ENCODE results near the gene SOS2. TPM values are rescaled to one million over a fixed set of nuclear protein-coding genes. Genes with fewer than 3 reads are reported as not detected.

SOS2 gene
- total RNA-seq, 1 donor from 2014 or later = 32.0 TPM

DNA sequence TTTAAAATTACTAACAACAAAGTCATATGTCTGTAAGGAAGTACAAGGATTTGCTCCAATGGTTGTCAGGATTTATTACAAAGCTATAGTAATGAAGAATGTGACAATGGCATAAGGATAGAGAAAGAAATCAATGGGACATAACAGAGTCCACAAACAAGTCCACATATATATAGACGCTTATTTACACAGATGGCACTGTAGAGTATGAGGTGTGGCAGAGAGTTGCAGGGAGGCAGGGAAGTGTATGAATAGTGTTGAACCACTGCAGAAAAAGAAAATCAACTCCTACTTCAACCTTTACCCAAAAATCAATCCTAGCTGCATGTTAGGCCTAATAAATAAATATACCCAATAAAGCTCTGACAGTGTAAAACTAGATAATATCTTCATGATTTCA is 21.3 kb downstream of the SOS2 start:
- POLR2A ChIA-PET = no interaction called here
- H3K4me1 Mint-ChIP-seq = peaks cover 2% of the 10 kb centered on the region
- H3K4me3 Mint-ChIP-seq = no peak overlapping the region
- no peaks in the 10 kb centered on the region for H3K27me3 Mint-ChIP-seq
- peaks cover 4% of the 10 kb centered on the region for H3K36me3 Mint-ChIP-seq (ENCODE audit: low read depth)
- H3K9me3 Mint-ChIP-seq = no peaks in the 10 kb centered on the region
- DNase-seq (no peak), ATAC-seq (ENCODE audit: low read depth) (no peak)
- TF ChIP-seq, protein P1, sequence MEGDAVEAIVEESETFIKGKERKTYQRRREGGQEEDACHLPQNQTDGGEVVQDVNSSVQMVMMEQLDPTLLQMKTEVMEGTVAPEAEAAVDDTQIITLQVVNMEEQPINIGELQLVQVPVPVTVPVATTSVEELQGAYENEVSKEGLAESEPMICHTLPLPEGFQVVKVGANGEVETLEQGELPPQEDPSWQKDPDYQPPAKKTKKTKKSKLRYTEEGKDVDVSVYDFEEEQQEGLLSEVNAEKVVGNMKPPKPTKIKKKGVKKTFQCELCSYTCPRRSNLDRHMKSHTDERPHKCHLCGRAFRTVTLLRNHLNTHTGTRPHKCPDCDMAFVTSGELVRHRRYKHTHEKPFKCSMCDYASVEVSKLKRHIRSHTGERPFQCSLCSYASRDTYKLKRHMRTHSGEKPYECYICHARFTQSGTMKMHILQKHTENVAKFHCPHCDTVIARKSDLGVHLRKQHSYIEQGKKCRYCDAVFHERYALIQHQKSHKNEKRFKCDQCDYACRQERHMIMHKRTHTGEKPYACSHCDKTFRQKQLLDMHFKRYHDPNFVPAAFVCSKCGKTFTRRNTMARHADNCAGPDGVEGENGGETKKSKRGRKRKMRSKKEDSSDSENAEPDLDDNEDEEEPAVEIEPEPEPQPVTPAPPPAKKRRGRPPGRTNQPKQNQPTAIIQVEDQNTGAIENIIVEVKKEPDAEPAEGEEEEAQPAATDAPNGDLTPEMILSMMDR (IDR thresholded peaks at IDR 0.05) = no peak
- H3K27ac Mint-ChIP-seq = no peak overlapping the region
- CTCF ChIA-PET = no interaction called here
- intact Hi-C loops (cut with micrococcal nuclease) = no loop called here

DNA sequence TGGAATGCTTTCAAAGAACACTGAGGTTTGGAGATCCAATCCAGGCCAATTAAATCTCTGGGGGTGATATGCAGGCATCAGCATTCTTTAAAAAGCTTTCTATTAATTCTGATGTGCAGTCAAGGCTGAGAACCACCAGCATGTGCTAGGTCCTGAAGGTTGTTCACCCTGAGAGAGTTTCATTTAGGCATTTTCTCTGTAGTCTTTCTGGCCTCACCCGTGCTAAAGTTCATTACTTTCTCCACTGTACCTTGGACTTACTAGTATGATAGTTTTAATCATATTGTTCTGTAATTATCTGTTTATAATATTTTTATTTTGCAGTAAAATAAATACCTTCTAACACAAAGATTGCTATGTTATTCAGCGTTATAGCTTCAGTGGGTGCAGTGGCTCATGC is 32.9 kb downstream of the SOS2 start:
- ChIA-PET CTCF (no interaction called here), POLR2A (no interaction called here)
- intact Hi-C loops (cut with micrococcal nuclease) = no loop called here
- Mint-ChIP-seq H3K36me3 (ENCODE audit: low read depth) (peaks cover 53% of the 10 kb centered on the region), H3K27me3 (no peaks in the 10 kb centered on the region), H3K4me1 (no peaks in the 10 kb centered on the region), H3K4me3 (no peak overlapping the region), H3K27ac (no peak overlapping the region), H3K9me3 (no peaks in the 10 kb centered on the region)
- DNase-seq (no peak), ATAC-seq (ENCODE audit: low read depth) (no peak)
- TF ChIP-seq, protein P1 (IDR thresholded peaks at IDR 0.05) = no peak

DNA sequence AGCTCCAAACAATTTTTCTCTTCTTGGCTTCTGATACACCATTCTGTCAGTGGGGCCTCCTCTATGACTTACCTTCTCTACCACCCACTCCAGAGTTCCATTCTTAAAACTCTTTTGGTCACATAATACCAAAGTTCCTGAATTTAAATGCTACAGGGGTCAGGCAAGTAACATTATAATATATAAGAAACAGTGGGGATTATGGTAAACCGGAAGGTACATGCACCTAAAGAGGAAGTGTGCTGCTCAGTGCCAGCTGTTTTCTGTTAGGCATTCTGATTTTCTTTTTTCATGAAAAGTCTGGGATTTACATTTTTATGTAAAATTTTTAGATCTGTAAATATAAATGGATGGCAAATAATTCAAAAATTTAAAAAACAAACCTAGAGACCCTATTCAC is 39.9 kb downstream of the SOS2 start:
- CTCF ChIA-PET = no interaction called here

DNA sequence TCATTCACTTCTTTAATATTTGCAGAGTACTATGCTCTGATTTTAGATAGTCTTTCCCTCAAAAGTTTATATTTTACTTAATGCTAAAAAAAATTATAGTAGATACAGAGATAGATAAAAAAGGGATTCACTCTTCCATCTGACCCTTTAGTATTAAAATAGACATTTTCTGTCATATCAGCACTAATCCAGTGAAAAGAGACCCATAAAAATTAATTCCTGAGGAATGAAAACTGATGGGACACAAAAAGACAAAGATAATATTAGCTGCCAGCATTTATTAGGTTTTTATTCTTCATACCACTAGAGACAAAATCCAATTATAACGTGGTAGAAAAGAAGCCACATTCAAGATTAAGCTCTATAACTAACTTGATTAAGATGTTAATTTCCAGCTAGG is 45.3 kb downstream of the SOS2 start:
- Mint-ChIP-seq H3K27me3 (no peaks in the 10 kb centered on the region), H3K36me3 (ENCODE audit: low read depth) (peaks cover 36% of the 10 kb centered on the region), H3K27ac (no peak overlapping the region), H3K4me3 (no peak overlapping the region), H3K9me3 (no peaks in the 10 kb centered on the region), H3K4me1 (no peaks in the 10 kb centered on the region)
- ChIA-PET POLR2A (no interaction called here), CTCF (no interaction called here)
- TF ChIP-seq, protein P1 (IDR thresholded peaks at IDR 0.05) = no peak
- no peak for ATAC-seq (ENCODE audit: low read depth)
- DNase-seq = no peak
- intact Hi-C loops (cut with micrococcal nuclease) = no loop called here

More for the DNA sequence above, 39.9 kb downstream of the SOS2 start:
- ATAC-seq (ENCODE audit: low read depth) = no peak
- TF ChIP-seq, protein P1 (IDR thresholded peaks at IDR 0.05) = no peak
- Mint-ChIP-seq H3K36me3 (ENCODE audit: low read depth) (peaks cover 29% of the 10 kb centered on the region), H3K27me3 (no peaks in the 10 kb centered on the region), H3K27ac (no peak overlapping the region), H3K4me1 (peaks cover 4% of the 10 kb centered on the region), H3K4me3 (no peak overlapping the region), H3K9me3 (no peaks in the 10 kb centered on the region)
- POLR2A ChIA-PET = no interaction called here
- no peak for DNase-seq
- intact Hi-C loops (cut with micrococcal nuclease) = no loop called here

DNA sequence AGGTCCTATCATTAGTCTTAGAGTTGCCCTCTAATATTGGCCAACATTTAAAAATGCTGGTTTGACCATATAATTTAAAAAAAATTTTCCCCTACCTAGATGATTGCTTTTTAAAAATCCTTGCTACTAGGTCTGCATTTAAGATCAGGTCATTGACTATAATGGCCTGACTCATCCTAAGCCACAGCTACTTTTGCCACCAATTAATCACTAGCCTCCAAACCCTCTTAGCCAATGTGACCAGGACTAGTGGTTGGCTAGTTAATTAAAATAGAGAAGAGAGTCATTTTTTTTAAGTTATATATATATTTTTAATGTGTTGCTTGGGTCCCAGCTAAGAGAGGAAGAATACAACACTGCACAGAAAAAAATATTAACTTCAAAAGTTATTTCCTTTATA is 57.5 kb downstream of the SOS2 start:
- no peak for ATAC-seq (ENCODE audit: low read depth)
- ChIA-PET CTCF (no interaction called here), POLR2A (interaction anchor here (0.6 kb wide), 1 partner anchor 228 kb away, joined by 6 read pairs; no protein-coding TSS in a partner anchor)
- intact Hi-C loops (cut with micrococcal nuclease) = no loop called here
- Mint-ChIP-seq H3K27me3 (no peaks in the 10 kb centered on the region), H3K36me3 (ENCODE audit: low read depth) (peaks cover 35% of the 10 kb centered on the region), H3K9me3 (no peaks in the 10 kb centered on the region), H3K27ac (no peak overlapping the region), H3K4me3 (no peak overlapping the region), H3K4me1 (no peaks in the 10 kb centered on the region)
- TF ChIP-seq, protein P1 (IDR thresholded peaks at IDR 0.05) = no peak
- no peak for DNase-seq

Data from activated B cell treated with CpG ODN at 0.5 μM for 24 hours (primary cell).